SK-N-SH treated with all-trans-retinoic acid at 6 μM for 48 hours (cell line): Measurements from ENCODE around the gene ZSCAN12.

Experiments
- ATAC-seq: fragments of 200-7000 bp; cut with Tn5 transposase; 3 replicates; pipeline ENCODE4 v1.9.1; 2020; ENCODE audit warnings: mild to moderate bottlenecking, moderate library complexity
- BACH2 ChIP-seq: fragments of 250-450 bp; sonication (Bioruptor Pico); IDR thresholded peaks from 2 replicates; pipeline ENCODE4 v1.9.0; 2021; ENCODE audit warnings: mild to moderate bottlenecking, borderline replicate concordance
- CSDC2 ChIP-seq: fragments of 250-450 bp; sonication (Bioruptor Pico); IDR thresholded peaks from 2 replicates; pipeline ENCODE4 v1.5.0; 2020; ENCODE audit warnings: mild to moderate bottlenecking, moderate library complexity
- CSRNP3 ChIP-seq: fragments of 250-450 bp; sonication (Bioruptor Pico); IDR thresholded peaks from 2 replicates; pipeline ENCODE4 v1.5.1; 2021; ENCODE audit warnings: mild to moderate bottlenecking, moderate library complexity
- ESRRG ChIP-seq: fragments of 250-450 bp; sonication (Bioruptor Pico); IDR thresholded peaks from 2 replicates; pipeline ENCODE4 v1.6.1; 2021; ENCODE audit warnings: mild to moderate bottlenecking
- GLIS3 ChIP-seq: fragments of 250-450 bp; sonication (Bioruptor Pico); IDR thresholded peaks from 2 replicates; pipeline ENCODE4 v1.5.0; 2020; ENCODE audit warnings: mild to moderate bottlenecking, moderate library complexity
- OSR1 ChIP-seq: fragments of 250-450 bp; sonication (Bioruptor Pico); IDR thresholded peaks from 2 replicates; pipeline ENCODE4 v1.8.0; 2022; ENCODE audit warnings: moderate library complexity, mild to moderate bottlenecking, inconsistent platforms
- PPARA ChIP-seq: fragments of 250-450 bp; sonication (Bioruptor Pico); IDR thresholded peaks from 2 replicates; pipeline ENCODE4 v1.5.0; 2020; ENCODE audit warnings: mild to moderate bottlenecking, borderline replicate concordance
- SNAI2 ChIP-seq: fragments of 250-450 bp; sonication (Bioruptor Pico); IDR thresholded peaks from 2 replicates; pipeline ENCODE4 v1.5.0; 2020; ENCODE audit warnings: mild to moderate bottlenecking, moderate library complexity
- TCF4 ChIP-seq: fragments of 250-450 bp; sonication (Bioruptor Pico); IDR thresholded peaks from 2 replicates; pipeline ENCODE4 v1.8.0; 2021; ENCODE audit warnings: mild to moderate bottlenecking, moderate library complexity, borderline replicate concordance
- TSHZ2 ChIP-seq: fragments of 250-450 bp; sonication (Bioruptor Pico); IDR thresholded peaks from 2 replicates; pipeline ENCODE4 v1.5.0; 2020; ENCODE audit warnings: mild to moderate bottlenecking, moderate library complexity
- ZC3H10 ChIP-seq: fragments of 250-450 bp; sonication (Bioruptor Pico); IDR thresholded peaks from 2 replicates; pipeline ENCODE4 v1.5.1; 2021; ENCODE audit warnings: mild to moderate bottlenecking, moderate library complexity
- ZFP3 ChIP-seq: fragments of 250-450 bp; sonication (Bioruptor Pico); IDR thresholded peaks from 2 replicates; pipeline ENCODE4 v1.5.0; 2020; ENCODE audit warnings: mild to moderate bottlenecking, moderate library complexity
- ZNF70 ChIP-seq: fragments of 450-650 bp; formaldehyde crosslinking; IDR thresholded peaks from 2 replicates; pipeline ENCODE4 v1.5.0; 2020; ENCODE audit warnings: mild to moderate bottlenecking, moderate library complexity
- ZNF8 ChIP-seq: fragments of 450-650 bp; formaldehyde crosslinking; IDR thresholded peaks from 2 replicates; pipeline ENCODE4 v1.5.0; 2020; ENCODE audit warnings: mild to moderate bottlenecking, moderate library complexity
- TF ChIP-seq, protein P1 (sequence below): fragments of 250-450 bp; sonication (Bioruptor Pico); IDR thresholded peaks from 2 replicates; pipeline ENCODE4 v1.5.1; 2020; ENCODE audit warnings: low read depth, mild to moderate bottlenecking, moderate library complexity
- TF ChIP-seq, protein P2 (sequence below): fragments of 250-450 bp; sonication (Bioruptor Pico); IDR thresholded peaks from 2 replicates; pipeline ENCODE4 v1.8.0; 2021; ENCODE audit warnings: low read depth, mild to moderate bottlenecking, moderate library complexity, borderline replicate concordance

Gene ZSCAN12

DNA sequence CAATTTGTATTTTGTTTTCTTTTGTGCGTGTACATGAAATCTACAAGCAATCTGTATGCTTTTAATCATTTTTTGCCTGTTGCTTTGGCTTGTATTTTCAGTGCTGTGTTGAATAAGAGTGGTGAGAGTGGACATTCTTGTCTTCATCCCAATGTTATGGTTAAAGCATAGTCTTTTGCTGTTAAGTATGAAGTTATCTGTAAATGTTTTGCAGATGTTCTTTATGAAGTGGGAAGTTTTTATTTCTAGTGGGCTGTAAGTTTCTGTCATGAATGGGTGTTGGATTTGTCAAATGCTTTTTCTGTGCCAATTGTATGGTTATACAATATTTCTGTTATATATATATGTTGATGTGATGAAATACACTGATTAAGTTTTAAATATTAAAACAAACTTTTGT is 25.6 kb downstream of the ZSCAN12 start (continued):
- no peak for TF ChIP-seq TSHZ2 (CRISPR knock-in tag)
- no peak for TF ChIP-seq TCF4 (CRISPR knock-in tag)
- no peak for TF ChIP-seq ESRRG
- no peak for TF ChIP-seq ZNF8 (CRISPR knock-in tag)
- no peak for TF ChIP-seq CSRNP3 (CRISPR knock-in tag)
- no peak for TF ChIP-seq OSR1 (CRISPR knock-in tag)
- TF ChIP-seq CSDC2 (CRISPR knock-in tag) = no peak

DNA sequence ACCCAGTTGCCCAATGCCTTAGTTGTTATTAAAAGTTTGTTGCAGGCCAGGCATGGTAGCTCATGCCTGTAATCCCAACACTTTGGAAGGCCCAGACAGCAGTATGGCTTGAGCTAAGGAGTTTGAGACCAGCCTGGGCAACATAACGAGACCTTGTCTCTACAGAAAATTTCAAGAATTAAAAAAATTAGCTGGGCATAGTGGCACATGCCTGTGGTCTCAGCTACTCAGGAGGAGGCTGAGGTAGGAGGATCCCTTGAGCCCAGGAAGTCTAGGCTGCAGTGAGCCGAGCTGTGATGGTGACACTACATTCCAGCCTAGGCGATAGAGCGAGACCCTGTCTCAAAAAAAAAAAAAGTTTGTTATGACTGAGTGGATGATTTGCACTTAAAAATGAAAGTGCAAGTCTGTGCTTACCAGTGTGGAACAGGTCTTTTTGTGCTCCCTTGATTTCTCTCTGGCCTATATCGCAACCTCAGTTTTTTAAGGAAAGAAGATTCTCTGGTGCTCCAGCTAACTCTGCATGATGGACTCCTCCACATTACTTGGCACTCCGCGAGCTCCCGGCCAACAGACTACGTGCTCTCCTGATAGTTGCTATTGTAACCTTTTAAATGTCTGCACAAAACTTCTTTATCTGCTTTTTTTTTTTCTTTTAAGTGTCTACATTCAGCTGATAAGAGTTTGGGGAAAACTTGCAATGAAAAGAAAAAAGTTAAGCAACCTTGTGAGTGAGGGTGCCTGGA is 27.7 kb downstream of the ZSCAN12 start:
- no peak for TF ChIP-seq CSRNP3 (CRISPR knock-in tag)
- no peak for TF ChIP-seq ZNF8 (CRISPR knock-in tag)
- no peak for ATAC-seq

DNA sequence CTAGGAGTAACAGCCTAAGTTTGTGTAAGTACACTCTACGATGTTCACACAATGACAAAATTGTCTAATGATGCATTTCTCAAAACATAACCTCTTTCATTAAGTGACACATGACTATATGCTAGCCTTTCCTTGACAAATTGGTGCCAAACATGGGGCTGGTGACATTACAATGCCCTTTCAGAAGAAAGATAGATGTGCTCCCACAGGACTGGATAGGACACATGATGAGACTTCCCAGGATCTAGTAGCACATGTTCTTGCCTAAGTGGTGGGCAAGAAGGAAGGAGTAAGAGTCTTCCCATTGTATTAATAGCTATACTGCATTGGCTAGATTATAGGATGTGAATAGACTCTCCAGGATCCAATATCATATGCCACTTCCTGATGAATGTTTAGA is 28.3 kb downstream of the ZSCAN12 start:
- TF ChIP-seq ZC3H10 (CRISPR knock-in tag) (no peak), CSRNP3 (CRISPR knock-in tag) (no peak), SNAI2 (CRISPR knock-in tag) (no peak), ZNF70 (no peak), CSDC2 (CRISPR knock-in tag) (no peak), PPARA (no peak), ESRRG (no peak)
- TF ChIP-seq, protein P1, sequence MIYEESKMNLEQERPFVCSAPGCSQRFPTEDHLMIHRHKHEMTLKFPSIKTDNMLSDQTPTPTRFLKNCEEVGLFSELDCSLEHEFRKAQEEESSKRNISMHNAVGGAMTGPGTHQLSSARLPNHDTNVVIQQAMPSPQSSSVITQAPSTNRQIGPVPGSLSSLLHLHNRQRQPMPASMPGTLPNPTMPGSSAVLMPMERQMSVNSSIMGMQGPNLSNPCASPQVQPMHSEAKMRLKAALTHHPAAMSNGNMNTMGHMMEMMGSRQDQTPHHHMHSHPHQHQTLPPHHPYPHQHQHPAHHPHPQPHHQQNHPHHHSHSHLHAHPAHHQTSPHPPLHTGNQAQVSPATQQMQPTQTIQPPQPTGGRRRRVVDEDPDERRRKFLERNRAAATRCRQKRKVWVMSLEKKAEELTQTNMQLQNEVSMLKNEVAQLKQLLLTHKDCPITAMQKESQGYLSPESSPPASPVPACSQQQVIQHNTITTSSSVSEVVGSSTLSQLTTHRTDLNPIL (CRISPR knock-in tag) = no peak
- TF ChIP-seq, protein P2, sequence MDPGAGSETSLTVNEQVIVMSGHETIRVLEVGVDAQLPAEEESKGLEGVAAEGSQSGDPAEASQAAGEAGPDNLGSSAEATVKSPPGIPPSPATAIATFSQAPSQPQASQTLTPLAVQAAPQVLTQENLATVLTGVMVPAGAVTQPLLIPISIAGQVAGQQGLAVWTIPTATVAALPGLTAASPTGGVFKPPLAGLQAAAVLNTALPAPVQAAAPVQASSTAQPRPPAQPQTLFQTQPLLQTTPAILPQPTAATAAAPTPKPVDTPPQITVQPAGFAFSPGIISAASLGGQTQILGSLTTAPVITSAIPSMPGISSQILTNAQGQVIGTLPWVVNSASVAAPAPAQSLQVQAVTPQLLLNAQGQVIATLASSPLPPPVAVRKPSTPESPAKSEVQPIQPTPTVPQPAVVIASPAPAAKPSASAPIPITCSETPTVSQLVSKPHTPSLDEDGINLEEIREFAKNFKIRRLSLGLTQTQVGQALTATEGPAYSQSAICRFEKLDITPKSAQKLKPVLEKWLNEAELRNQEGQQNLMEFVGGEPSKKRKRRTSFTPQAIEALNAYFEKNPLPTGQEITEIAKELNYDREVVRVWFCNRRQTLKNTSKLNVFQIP (CRISPR knock-in tag) = no peak
- no peak for ATAC-seq

DNA sequence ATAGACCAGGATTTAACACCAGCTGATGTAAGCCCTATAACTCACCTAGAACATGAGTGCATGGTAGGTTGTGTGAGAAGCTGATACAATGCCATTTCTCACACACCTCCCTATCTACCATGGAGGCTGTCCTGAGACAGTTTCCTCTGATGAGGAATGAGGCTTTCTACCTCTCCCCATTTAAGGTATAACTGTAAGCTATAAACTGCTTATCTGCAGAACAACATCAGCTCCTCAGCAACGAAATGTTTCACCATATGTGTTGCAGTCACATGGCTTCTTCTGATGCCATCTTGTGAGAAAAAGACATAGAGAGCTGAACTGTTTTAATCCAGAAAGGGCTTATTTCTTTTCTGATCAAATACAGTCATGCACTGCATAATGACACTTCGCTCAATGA is 29.1 kb downstream of the ZSCAN12 start:
- TF ChIP-seq TCF4 (CRISPR knock-in tag) (no peak), ZNF70 (no peak), GLIS3 (CRISPR knock-in tag) (no peak), BACH2 (no peak), ZFP3 (CRISPR knock-in tag) (no peak), OSR1 (CRISPR knock-in tag) (no peak), ZNF8 (CRISPR knock-in tag) (no peak)
- TF ChIP-seq, all 23 proteins: peak for 0
- ATAC-seq = no peak
